ENCODE data around the gene MBOAT2. TPM values are rescaled to one million over a fixed set of nuclear protein-coding genes. Genes with fewer than 3 reads are reported as not detected.

Gene MBOAT2
- total and polyA plus RNA-seq, 4 donors = 0.57 to 65.5 (median 3.2) TPM

GRCh38 chr2:9029721-9030120 lies 26.2 kb upstream of the MBOAT2 start:
- TF ChIP-seq HNF4G (IDR thresholded peaks at IDR 0.05) (no peak), MAX (IDR thresholded peaks at IDR 0.05) (no peak), RAD21 (IDR thresholded peaks at IDR 0.05) (no peak), ATF3 (IDR thresholded peaks at IDR 0.05) (no peak), CTCF (IDR thresholded peaks at IDR 0.05; ENCODE audit: low read depth, low read length, missing input control) (no peak), EGR1 (IDR thresholded peaks at IDR 0.05; ENCODE audit: low read depth in 2 of 2) (no peak), ZBTB33 (IDR thresholded peaks at IDR 0.05) (no peak), FOXA2 (IDR thresholded peaks at IDR 0.05) (no peak), NR2F2 (IDR thresholded peaks at IDR 0.05) (no peak), SP1 (IDR thresholded peaks at IDR 0.05) (no peak), YY1 (IDR thresholded peaks at IDR 0.05) (no peak), JUND (IDR thresholded peaks at IDR 0.05) (no peak), GABPA (IDR thresholded peaks at IDR 0.05 in 1 of 2, conservative IDR thresholded peaks at IDR 0.05 in 1 of 2) (no peak), HNF4A (conservative IDR thresholded peaks at IDR 0.05) (no peak), REST (IDR thresholded peaks at IDR 0.05) (no peak), TAF1 (conservative IDR thresholded peaks at IDR 0.05) (no peak), RXRA (IDR thresholded peaks at IDR 0.05) (no peak), FOXA1 (IDR thresholded peaks at IDR 0.05) (no peak)
- no peak for DNase-seq (ENCODE audit: low spot score)
- no peak overlapping the region for H3K9ac ChIP-seq (ENCODE audit: low read depth in 1 of 2, low read length in 2 of 2)
- 73% methylated on average over 4 of the region's 4 CpGs for WGBS
- peaks cover 0 to 4% (median 0%) of the 10 kb centered on the region in 4 donors for H3K27me3 ChIP-seq (ENCODE audit: control insufficient read depth in 4 of 4, insufficient read depth in 4 of 4, low read length in 3 of 4)
- H3K4me1 ChIP-seq (ENCODE audit: control insufficient read depth in 4 of 4, insufficient read depth in 4 of 4, low read length in 3 of 4) = no peaks in the 10 kb centered on the region
- H3K9me3 ChIP-seq (ENCODE audit: control insufficient read depth in 4 of 4, low read length in 3 of 4) = no peaks in the 10 kb centered on the region
- H3K27ac ChIP-seq (ENCODE audit: low read depth in 1 of 2, low read length in 2 of 2) = no peak overlapping the region
- H3K36me3 ChIP-seq (ENCODE audit: control insufficient read depth in 4 of 4, insufficient read depth in 3 of 4, low read depth in 1 of 4, low read length in 3 of 4) = no peaks in the 10 kb centered on the region
- H3K4me3 ChIP-seq (ENCODE audit: low read depth in 1 of 3, low read length in 3 of 3) = no peak overlapping the region
